GM20000 (cell line): ENCODE data around the gene B4GALT1.

Source experiments
- DNase-seq: peaks from one replicate; pipeline ENCODE4 v3.0.0; 2012; ENCODE audit warnings: low spot score
- TF ChIP-seq, protein P1 (sequence below): IDR thresholded peaks from 2 replicates; pipeline ENCODE4 v1.5.1; 2012; ENCODE audit warnings: mild to moderate bottlenecking, control low read depth; ENCODE audit errors: extremely low read depth, missing control alignments

Gene B4GALT1

DNA sequence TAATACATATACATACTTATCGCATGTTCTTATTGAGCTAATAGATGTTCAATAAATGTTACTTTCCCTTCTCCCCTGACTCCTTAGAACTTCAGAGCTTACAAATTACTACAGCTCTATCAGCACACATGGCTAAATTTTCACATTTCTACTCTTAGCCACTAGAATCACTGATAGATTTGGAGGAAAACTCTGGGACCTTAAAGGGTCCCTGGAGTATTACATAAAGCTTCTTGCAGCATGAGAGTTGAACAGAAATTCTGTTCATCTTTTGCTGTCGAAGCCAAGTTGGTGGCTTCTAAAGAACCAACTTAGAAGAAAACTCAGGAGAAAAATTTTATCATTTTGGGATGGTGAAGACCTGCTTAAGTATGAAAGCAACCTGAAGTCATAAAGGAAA, 15.5 kb downstream of the B4GALT1 start:
- TF ChIP-seq, protein P1, sequence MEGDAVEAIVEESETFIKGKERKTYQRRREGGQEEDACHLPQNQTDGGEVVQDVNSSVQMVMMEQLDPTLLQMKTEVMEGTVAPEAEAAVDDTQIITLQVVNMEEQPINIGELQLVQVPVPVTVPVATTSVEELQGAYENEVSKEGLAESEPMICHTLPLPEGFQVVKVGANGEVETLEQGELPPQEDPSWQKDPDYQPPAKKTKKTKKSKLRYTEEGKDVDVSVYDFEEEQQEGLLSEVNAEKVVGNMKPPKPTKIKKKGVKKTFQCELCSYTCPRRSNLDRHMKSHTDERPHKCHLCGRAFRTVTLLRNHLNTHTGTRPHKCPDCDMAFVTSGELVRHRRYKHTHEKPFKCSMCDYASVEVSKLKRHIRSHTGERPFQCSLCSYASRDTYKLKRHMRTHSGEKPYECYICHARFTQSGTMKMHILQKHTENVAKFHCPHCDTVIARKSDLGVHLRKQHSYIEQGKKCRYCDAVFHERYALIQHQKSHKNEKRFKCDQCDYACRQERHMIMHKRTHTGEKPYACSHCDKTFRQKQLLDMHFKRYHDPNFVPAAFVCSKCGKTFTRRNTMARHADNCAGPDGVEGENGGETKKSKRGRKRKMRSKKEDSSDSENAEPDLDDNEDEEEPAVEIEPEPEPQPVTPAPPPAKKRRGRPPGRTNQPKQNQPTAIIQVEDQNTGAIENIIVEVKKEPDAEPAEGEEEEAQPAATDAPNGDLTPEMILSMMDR, result no peak
- DNase-seq, result no peak

DNA sequence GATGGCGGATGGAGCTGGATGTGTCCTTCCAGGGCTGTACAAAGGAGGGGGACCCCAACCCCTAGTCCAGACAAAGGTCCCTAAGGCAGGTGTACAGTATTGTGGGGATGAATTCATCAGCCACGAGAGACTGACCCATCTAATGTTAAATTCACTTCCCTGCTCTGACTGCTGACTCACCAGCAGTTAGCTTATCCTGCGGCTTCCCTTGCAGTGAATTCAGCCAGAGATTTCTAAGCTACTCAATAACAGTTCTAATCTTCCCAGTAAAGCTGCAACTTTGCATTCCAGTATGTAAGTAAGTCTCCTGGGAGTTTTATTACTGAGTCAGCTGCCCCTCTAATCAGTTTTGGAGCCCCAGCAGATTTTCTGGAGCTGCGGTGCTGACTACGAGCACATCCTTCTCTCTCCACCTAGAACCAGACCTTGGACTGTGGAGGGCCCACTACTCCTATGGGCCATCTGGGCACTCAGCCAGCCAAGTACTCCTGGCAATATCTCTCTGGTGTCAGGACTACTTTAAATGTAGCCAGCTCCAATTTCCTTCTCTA, 16.1 kb downstream of the B4GALT1 start:
- no peak for DNase-seq
- TF ChIP-seq, protein P1, result no peak

DNA sequence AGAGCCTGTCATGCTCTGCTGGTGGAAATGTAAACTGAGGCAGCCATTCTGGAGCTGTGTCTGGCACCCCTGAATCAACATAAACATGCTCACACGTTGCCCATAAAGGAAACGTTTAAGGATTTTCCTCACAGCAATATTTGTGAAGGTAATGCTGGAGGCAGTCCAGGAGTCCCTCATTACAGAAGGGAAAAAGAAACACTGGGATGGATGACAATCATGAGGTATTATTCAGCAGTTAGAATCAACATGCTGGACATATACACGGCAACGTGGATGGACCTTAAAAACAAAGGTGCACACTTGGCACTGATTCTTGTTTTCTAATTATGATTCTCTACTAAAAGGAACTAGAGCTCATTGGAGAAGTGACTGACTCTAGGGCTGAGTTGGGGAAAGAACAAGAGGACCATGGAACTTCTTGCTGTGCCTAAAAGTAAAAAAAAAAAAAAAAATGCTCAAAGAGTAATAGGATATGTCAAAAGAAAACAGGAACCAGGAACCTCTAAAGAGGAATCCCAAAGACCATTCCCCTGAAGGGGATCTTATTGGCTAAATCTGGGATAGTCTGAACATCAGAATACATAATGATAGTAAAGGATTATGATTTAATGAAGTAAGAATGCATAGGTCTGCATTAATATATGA, 18.6 kb downstream of the B4GALT1 start:
- no peak for DNase-seq
- TF ChIP-seq, protein P1, result no peak

- DNase-seq, result no peak
- TF ChIP-seq, protein P1, result no peak
Observed at GRCh38 chr9:33147416-33148169, 19.5 kb downstream of the B4GALT1 start.

- TF ChIP-seq, protein P1, result no peak
- no peak for DNase-seq
Observed at GRCh38 chr9:33146298-33146697, 20.8 kb downstream of the B4GALT1 start.

- TF ChIP-seq, protein P1, result no peak
- no peak for DNase-seq
Observed at GRCh38 chr9:33144551-33144950, 22.6 kb downstream of the B4GALT1 start.

GRCh38 chr9:33143241-33143661, 23.9 kb downstream of the B4GALT1 start:
- DNase-seq, result no peak
- TF ChIP-seq, protein P1, result no peak
